MM.1S (cell line): ENCODE measurements around the gene ATXN1.

Experiments used
- DNase-seq: peaks from one replicate; pipeline ENCODE4 v3.0.0-alpha.2; 2015
- H2AFZ ChIP-seq: fragments of 300-600 bp; sonication (generic); 2 replicates; pipeline ENCODE4 v1.6.0; 2016; ENCODE audit warnings: antibody characterized with exemption, low read length
- H3F3A ChIP-seq: fragments of 300-600 bp; sonication (generic); 2 replicates; pipeline ENCODE4 v1.6.1; 2016; ENCODE audit warnings: mild to moderate bottlenecking, antibody characterized with exemption, low read length, moderate library complexity, mixed read lengths; ENCODE audit not compliant: insufficient read depth
- H3K27ac ChIP-seq: fragments of 300-600 bp; sonication (generic); 2 replicates; pipeline ENCODE4 v1.5.1; 2016; ENCODE audit warnings: mild to moderate bottlenecking, low read length
- H3K27me3 ChIP-seq: fragments of 300-600 bp; sonication (generic); replicated peaks from 2 replicates; pipeline ENCODE4 v1.6.0; 2016; ENCODE audit warnings: low read length; ENCODE audit not compliant: insufficient read depth
- H3K36me3 ChIP-seq: fragments of 300-600 bp; sonication (generic); replicated peaks from 2 replicates; pipeline ENCODE4 v1.6.1; 2016; ENCODE audit warnings: mild to moderate bottlenecking, low read length, mixed read lengths; ENCODE audit not compliant: insufficient read depth
- H3K4me1 ChIP-seq: fragments of 300-600 bp; sonication (generic); 2 replicates; pipeline ENCODE4 v1.6.1; 2016; ENCODE audit warnings: low read length, mixed read lengths
- H3K4me2 ChIP-seq: fragments of 300-600 bp; sonication (generic); 2 replicates; pipeline ENCODE4 v1.6.0; 2016; ENCODE audit warnings: low read depth, low read length
- H3K4me3 ChIP-seq: fragments of 300-600 bp; sonication (generic); 2 replicates; pipeline ENCODE4 v1.5.1; 2016; ENCODE audit warnings: low read length, mixed read lengths
- H3K79me2 ChIP-seq: fragments of 300-600 bp; sonication (generic); 2 replicates; pipeline ENCODE4 v1.6.1; 2016; ENCODE audit warnings: mixed run types, low read length, mixed read lengths
- H3K9ac ChIP-seq: fragments of 300-600 bp; sonication (generic); 2 replicates; pipeline ENCODE4 v1.6.1; 2016; ENCODE audit warnings: low read length, mixed read lengths
- H3K9me2 ChIP-seq: fragments of 300-600 bp; sonication (generic); replicated peaks from 2 replicates; pipeline ENCODE4 v1.6.1; 2016; ENCODE audit warnings: mild to moderate bottlenecking, low read length, mixed read lengths; ENCODE audit not compliant: insufficient read depth
- H3K9me3 ChIP-seq: fragments of 300-600 bp; sonication (generic); replicated peaks from 2 replicates; pipeline ENCODE4 v1.6.1; 2016; ENCODE audit warnings: mild to moderate bottlenecking, low read length, mixed read lengths; ENCODE audit not compliant: insufficient read depth
- H4K20me1 ChIP-seq: fragments of 300-600 bp; sonication (generic); 2 replicates; pipeline ENCODE4 v1.6.1; 2016; ENCODE audit warnings: mild to moderate bottlenecking, low read length, moderate library complexity, mixed read lengths; ENCODE audit not compliant: insufficient read depth
- EZH2 ChIP-seq: fragments of 300-600 bp; sonication (generic); optimal IDR thresholded peaks from 2 replicates; pipeline ENCODE3; 2017; ENCODE audit warnings: low read depth, mild to moderate bottlenecking, antibody characterized with exemption, low read length, mixed read lengths
- EZH2phosphoT487 ChIP-seq: fragments of 300-600 bp; sonication (generic); IDR thresholded peaks from 2 replicates; pipeline ENCODE4 v1.6.1; 2018; ENCODE audit warnings: antibody characterized with exemption, low read length
- TF ChIP-seq, protein P1 (sequence below): fragments of 300-600 bp; sonication (generic); IDR thresholded peaks from 2 replicates; pipeline ENCODE4 v1.5.1; 2016; ENCODE audit warnings: antibody characterized with exemption, low read length, mixed read lengths

ATXN1 gene

DNA sequence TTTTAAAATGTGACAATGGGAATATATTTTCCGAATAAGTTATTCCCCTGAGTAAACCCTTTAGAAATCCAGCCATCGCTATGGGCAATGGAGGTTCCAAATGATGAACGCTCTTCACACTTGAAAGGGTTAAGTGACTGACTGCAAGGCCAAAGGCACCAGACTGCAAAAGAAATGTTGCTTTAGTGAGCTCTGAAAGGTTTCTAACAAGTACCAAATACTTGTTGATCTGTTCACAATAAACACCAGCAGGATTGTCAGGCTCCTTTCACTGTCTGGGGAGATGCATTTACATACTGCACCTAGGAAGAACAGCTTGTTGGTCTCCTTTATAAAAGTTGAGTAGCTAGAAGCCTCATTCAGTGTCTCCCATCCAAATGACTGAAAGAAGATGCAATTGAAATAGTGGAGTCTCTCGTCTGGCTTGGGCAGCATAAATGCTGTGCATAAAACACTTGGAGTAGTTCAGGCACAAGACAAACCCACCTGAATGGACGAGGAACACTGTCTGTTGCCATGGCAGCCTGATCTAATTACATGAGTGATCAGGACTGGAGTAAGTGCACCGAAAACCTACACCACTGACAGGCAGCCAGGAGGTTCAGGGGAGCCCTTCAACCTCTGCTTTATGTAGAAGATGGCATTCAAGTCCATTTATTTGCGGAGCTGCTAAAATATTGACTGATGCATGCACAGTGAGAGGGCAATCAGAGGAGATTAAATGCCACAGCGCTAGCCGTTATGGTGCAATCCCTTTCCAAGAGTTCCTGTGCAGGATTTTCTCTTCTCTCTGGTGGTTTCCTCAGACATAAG, 2.9 kb downstream of the ATXN1 start:
- no peaks in the 10 kb centered on the region for H4K20me1 ChIP-seq
- H3K4me2 ChIP-seq, result peak overlapping the region; percentile 91; the same call in 1 of the 2 replicates
- peak overlapping the region; percentile 66; the same call in 1 of the 2 replicates for H3K4me3 ChIP-seq
- peaks cover 17% of the 10 kb centered on the region for H3K4me1 ChIP-seq
- H3K36me3 ChIP-seq, result no peaks in the 10 kb centered on the region
- H3K27me3 ChIP-seq, result no peaks in the 10 kb centered on the region
- no peaks in the 10 kb centered on the region for H3K9me3 ChIP-seq
- peaks cover 39% of the 10 kb centered on the region for H3K79me2 ChIP-seq
- TF ChIP-seq EZH2 (no peak), EZH2phosphoT487 (no peak)
- TF ChIP-seq, protein P1, sequence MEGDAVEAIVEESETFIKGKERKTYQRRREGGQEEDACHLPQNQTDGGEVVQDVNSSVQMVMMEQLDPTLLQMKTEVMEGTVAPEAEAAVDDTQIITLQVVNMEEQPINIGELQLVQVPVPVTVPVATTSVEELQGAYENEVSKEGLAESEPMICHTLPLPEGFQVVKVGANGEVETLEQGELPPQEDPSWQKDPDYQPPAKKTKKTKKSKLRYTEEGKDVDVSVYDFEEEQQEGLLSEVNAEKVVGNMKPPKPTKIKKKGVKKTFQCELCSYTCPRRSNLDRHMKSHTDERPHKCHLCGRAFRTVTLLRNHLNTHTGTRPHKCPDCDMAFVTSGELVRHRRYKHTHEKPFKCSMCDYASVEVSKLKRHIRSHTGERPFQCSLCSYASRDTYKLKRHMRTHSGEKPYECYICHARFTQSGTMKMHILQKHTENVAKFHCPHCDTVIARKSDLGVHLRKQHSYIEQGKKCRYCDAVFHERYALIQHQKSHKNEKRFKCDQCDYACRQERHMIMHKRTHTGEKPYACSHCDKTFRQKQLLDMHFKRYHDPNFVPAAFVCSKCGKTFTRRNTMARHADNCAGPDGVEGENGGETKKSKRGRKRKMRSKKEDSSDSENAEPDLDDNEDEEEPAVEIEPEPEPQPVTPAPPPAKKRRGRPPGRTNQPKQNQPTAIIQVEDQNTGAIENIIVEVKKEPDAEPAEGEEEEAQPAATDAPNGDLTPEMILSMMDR, result no peak
- H2AFZ ChIP-seq, result no peak overlapping the region
- no peak for DNase-seq
- no peaks in the 10 kb centered on the region for H3K9me2 ChIP-seq
- no peak overlapping the region for H3K27ac ChIP-seq
- H3K9ac ChIP-seq, result no peak overlapping the region
- H3F3A ChIP-seq, result peaks cover 20% of the 10 kb centered on the region

DNA sequence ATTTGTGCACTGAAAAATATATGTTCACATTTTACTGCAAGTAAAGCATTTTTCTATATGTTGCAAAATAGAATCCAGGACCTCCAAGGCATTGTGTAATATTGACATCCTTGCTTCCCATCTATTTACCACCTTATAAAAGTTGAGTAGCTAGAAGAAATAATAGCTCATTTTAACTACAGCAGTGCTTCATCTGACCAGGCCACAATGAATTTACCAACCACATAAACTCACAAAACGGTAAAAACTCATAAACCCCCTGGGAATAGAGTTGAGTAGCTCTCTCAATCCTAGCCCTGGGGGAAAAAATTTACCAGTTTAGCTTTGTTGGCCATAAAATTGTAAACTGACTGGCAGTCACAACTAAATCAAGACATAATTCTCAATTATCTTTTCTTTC, 3.9 kb downstream of the ATXN1 start:
- Histone ChIP-seq H3K4me3 (no peak overlapping the region), H3K4me1 (peaks cover 17% of the 10 kb centered on the region), H4K20me1 (no peaks in the 10 kb centered on the region), H3K9ac (no peak overlapping the region), H3K4me2 (no peak overlapping the region), H2AFZ (no peak overlapping the region), H3K27me3 (no peaks in the 10 kb centered on the region), H3K9me2 (no peaks in the 10 kb centered on the region), H3F3A (peaks cover 11% of the 10 kb centered on the region), H3K36me3 (no peaks in the 10 kb centered on the region), H3K27ac (no peak overlapping the region), H3K79me2 (peaks cover 39% of the 10 kb centered on the region), H3K9me3 (no peaks in the 10 kb centered on the region)
- DNase-seq, result no peak
- TF ChIP-seq, protein P1, result no peak
- TF ChIP-seq EZH2 (no peak), EZH2phosphoT487 (no peak)

DNA sequence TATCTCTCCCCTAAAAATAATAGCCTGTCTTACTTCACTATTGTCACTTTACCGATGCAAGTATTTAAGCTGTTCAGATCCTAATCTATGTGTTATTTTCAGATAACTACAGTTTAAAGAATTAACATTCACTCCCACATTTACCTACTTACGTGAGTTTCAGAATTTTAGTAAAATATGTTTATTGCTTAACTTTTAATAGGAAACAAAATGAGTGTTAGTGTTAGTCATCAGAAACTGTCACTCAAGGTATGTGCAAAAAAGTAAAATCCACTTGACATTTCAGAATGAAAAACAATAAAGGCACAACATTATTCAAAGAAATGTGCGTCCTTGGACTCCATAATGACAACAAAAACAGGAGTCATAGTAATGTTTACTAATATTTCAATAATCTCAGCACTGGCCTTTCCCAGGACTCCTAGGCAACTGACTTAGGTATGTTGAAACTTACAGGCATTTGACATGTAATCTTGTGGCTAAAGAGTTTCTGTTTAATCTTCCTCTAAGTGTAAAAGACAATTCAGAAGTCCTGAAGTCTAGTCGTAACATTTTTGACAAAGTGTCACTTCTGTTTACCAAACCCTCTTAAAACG, 4.5 kb downstream of the ATXN1 start:
- Histone ChIP-seq H3K79me2 (peaks cover 41% of the 10 kb centered on the region), H3K27ac (no peak overlapping the region), H3K4me1 (peaks cover 17% of the 10 kb centered on the region), H4K20me1 (no peaks in the 10 kb centered on the region), H3K4me3 (no peak overlapping the region), H3K9me2 (no peaks in the 10 kb centered on the region), H2AFZ (no peak overlapping the region), H3K27me3 (no peaks in the 10 kb centered on the region), H3F3A (peaks cover 6% of the 10 kb centered on the region), H3K9ac (no peak overlapping the region), H3K4me2 (no peak overlapping the region), H3K9me3 (no peaks in the 10 kb centered on the region), H3K36me3 (no peaks in the 10 kb centered on the region)
- no peak for DNase-seq
- TF ChIP-seq EZH2phosphoT487 (no peak), EZH2 (no peak)
- TF ChIP-seq, protein P1, result no peak
